HepG2 (cell line): ENCODE measurements around the gene KCNMA1. TPM values are rescaled to one million over a fixed set of nuclear protein-coding genes. Genes with fewer than 3 reads are reported as not detected.

Source experiments
- ATAC-seq: fragments of 200-7000 bp; cut with Tn5 transposase; 3 replicates; pipeline ENCODE4 v1.9.1; 2020; ENCODE audit warnings: mild to moderate bottlenecking, moderate library complexity
- BruUV-seq: library from RNA; stranded (reverse); fragments of 400-500 nt; replicated peaks from 2 replicates; lab custom pipeline; 2021; lab: Mats Ljungman, UMichigan
- CTCF ChIA-PET: fragments of 300-600 bp; formaldehyde crosslinking; extraction: SDS; loops from one replicate; lab custom pipeline; 2021; ENCODE audit warnings: low total read pairs, inconsistent platforms, low intra/inter-chr PET ratio; lab: Yijun Ruan, JAX
- POLR2A ChIA-PET: fragments of 350-600 bp; sonication (Branson Sonifier 250); formaldehyde crosslinking; loops from one replicate; lab custom pipeline; 2020; ENCODE audit warnings: antibody characterized with exemption, inconsistent platforms; lab: Yijun Ruan, JAX
- DNase-seq: peaks from one replicate; pipeline ENCODE4 v3.0.0-alpha.2; 2015; ENCODE audit warnings: low spot score
- FAIRE-seq: peaks from 3 replicates; lab custom pipeline; 2011; peaks lifted over from hg19 to GRCh38; lab: Jason Lieb, UNC
- H2AFZ ChIP-seq: one replicate; pipeline ENCODE4 v1.6.1; 2011; ENCODE audit warnings: low read length, inconsistent platforms
- H3K27ac ChIP-seq: fragments of 300-600 bp; 3 replicates; pipeline ENCODE4 v1.8.0; 2011; ENCODE audit warnings: mixed run types, mild to moderate bottlenecking, mixed read lengths, low read length, inconsistent platforms; ENCODE audit not compliant: insufficient read depth; ENCODE audit errors: extremely low read length
- H3K27me3 ChIP-seq, 2 experiments: fragments of 200-600 bp in 1 of 2; 2 replicates in 1 of 2; 3 replicates in 1 of 2; pipeline versions ENCODE4 v1.6.0 to v1.8.0; 2011; ENCODE audit warnings: low read length in 2 of 2, mild to moderate bottlenecking in 2 of 2, moderate library complexity in 2 of 2, inconsistent platforms in 1 of 2; ENCODE audit not compliant: insufficient read depth in 2 of 2, control insufficient read depth in 1 of 2
- H3K36me3 ChIP-seq, 2 experiments: fragments of 200-600 bp in 1 of 2; replicated peaks in 1 of 2; 2 replicates in 1 of 2; 3 replicates in 1 of 2; pipeline versions ENCODE4 v1.5.1 to v1.8.0; 2011; ENCODE audit warnings: low read length in 2 of 2, inconsistent platforms in 1 of 2; ENCODE audit not compliant: insufficient read depth in 2 of 2, control insufficient read depth in 1 of 2
- H3K4me1 ChIP-seq: 2 replicates; pipeline ENCODE4 v1.5.1; 2012; ENCODE audit warnings: low read length, inconsistent platforms; ENCODE audit not compliant: insufficient read depth
- H3K4me2 ChIP-seq: 2 replicates; pipeline ENCODE4 v1.6.0; 2011; ENCODE audit warnings: low read depth, low read length, inconsistent platforms
- H3K4me3 ChIP-seq, 3 experiments: fragments of 200-600 bp in 1 of 3; sonication (generic), shearing (Covaris generic) in 1 of 3; replicated peaks in 1 of 3; 2 replicates each; pipeline ENCODE4 v1.5.1; 2011 to 2016; ENCODE audit warnings: low read length in 3 of 3, inconsistent platforms in 2 of 3, low read depth in 2 of 3, mild to moderate bottlenecking in 2 of 3, control low read depth in 1 of 3, mixed read lengths in 1 of 3; ENCODE audit not compliant: insufficient read depth in 1 of 3
- H3K79me2 ChIP-seq: one replicate; pipeline ENCODE4 v1.6.1; 2011; ENCODE audit warnings: low read length, inconsistent platforms; ENCODE audit not compliant: insufficient read depth
- H3K9ac ChIP-seq: 2 replicates; pipeline ENCODE4 v1.6.0; 2011; ENCODE audit warnings: mild to moderate bottlenecking, low read depth, low read length, inconsistent platforms; ENCODE audit not compliant: insufficient read depth
- H3K9me3 ChIP-seq: 2 replicates; pipeline ENCODE4 v1.5.1; 2012; ENCODE audit warnings: mild to moderate bottlenecking, low read length
- H4K20me1 ChIP-seq: 2 replicates; pipeline ENCODE4 v1.6.0; 2011; ENCODE audit warnings: inconsistent platforms, mild to moderate bottlenecking, low read length, moderate library complexity; ENCODE audit not compliant: insufficient read depth
- EEA1 ChIP-seq: sonication (generic); formaldehyde crosslinking; IDR thresholded peaks from 2 replicates; pipeline ENCODE4 v1.5.1; 2020; ENCODE audit warnings: mild to moderate bottlenecking, missing genetic modification reagents, borderline replicate concordance
- HNF4G ChIP-seq, 2 experiments: sonication (generic) in 1 of 2; formaldehyde crosslinking in 1 of 2; IDR thresholded peaks; 2 replicates each; pipeline versions ENCODE4 v1.4.0 to v1.6.1; 2011 to 2020; ENCODE audit warnings: borderline replicate concordance in 2 of 2, low read depth in 2 of 2, mild to moderate bottlenecking in 2 of 2, low read length in 1 of 2, missing genetic modification reagents in 1 of 2, moderate library complexity in 1 of 2
- NFATC3 ChIP-seq: sonication (generic); formaldehyde crosslinking; IDR thresholded peaks from 2 replicates; pipeline ENCODE4 v1.5.1; 2020; ENCODE audit warnings: mild to moderate bottlenecking, missing genetic modification reagents
- PTBP1 ChIP-seq: fragments of 200-400 bp; formaldehyde crosslinking; IDR thresholded peaks from 2 replicates; pipeline ENCODE4 v1.6.1; 2018; ENCODE audit warnings: low read length, low read depth; ENCODE audit not compliant: poor library complexity, severe bottlenecking
- STAG1 ChIP-seq: sonication (generic); formaldehyde crosslinking; IDR thresholded peaks from 2 replicates; pipeline ENCODE4 v1.4.0; 2020; ENCODE audit warnings: missing genetic modification reagents
- TBP ChIP-seq: sonication (generic); formaldehyde crosslinking; IDR thresholded peaks from 2 replicates; pipeline ENCODE4 v1.5.0; 2020; ENCODE audit warnings: missing genetic modification reagents
- ZNF160 ChIP-seq: sonication (generic); formaldehyde crosslinking; IDR thresholded peaks from 2 replicates; pipeline ENCODE4 v1.8.0; 2022; ENCODE audit warnings: mild to moderate bottlenecking, inconsistent platforms, missing genetic modification reagents
- ZNF326 ChIP-seq: sonication (generic); formaldehyde crosslinking; IDR thresholded peaks from 2 replicates; pipeline ENCODE4 v1.4.0; 2020; ENCODE audit warnings: missing genetic modification reagents, borderline replicate concordance
- ZNF629 ChIP-seq: sonication (generic); formaldehyde crosslinking; conservative IDR thresholded peaks from 2 replicates; pipeline ENCODE4 v1.5.0; 2020; ENCODE audit warnings: missing genetic modification reagents
- ZNF83 ChIP-seq: sonication (generic); formaldehyde crosslinking; IDR thresholded peaks from 2 replicates; pipeline ENCODE4 v1.4.0; 2020; ENCODE audit warnings: missing genetic modification reagents, mild to moderate bottlenecking, borderline replicate concordance
- WGBS: methylation state at CpG from one replicate; pipeline ENCODE4 v1.1.6; 2017; ENCODE audit warnings: low lambda C conversion rate; 5-methylcytosine and 5-hydroxymethylcytosine counted together
- in situ Hi-C: cut with HindIII; loops from 2 replicates; pipeline ENCODE4 v1.10.0; 2017; ENCODE audit warnings: low pct_unique_long_range_greater_than_20kb; ENCODE audit not compliant: extremely low pct_ligation_motif_present
- intact Hi-C: fragments of 100-400 bp; cut with micrococcal nuclease; formaldehyde crosslinking; loops from one replicate; pipeline ENCODE4 v1.10.0; 2022; ENCODE audit not compliant: unreplicated experiment
- polyA plus RNA-seq, 8 experiments: library from polyadenylated mRNA; depleted of rRNA in 3 of 8; stranded (reverse) in 7 of 8; unstranded in 1 of 8; fragments of >200 nt; fragmentation: Illumina TruSeq in 4 of 8; extraction: Trizol in 4 of 8; gene quantifications; 2 replicates each; pipeline versions ENCODE4 v1.2.1 to v1.2.3, GENCODE V29; 2011 to 2016; ENCODE audit warnings: low read depth in 4 of 8, missing spikeins in 1 of 8, mixed read lengths in 1 of 8; ENCODE audit not compliant: insufficient read depth in 1 of 8
- total RNA-seq, 5 experiments: library from RNA; depleted of rRNA; stranded (reverse); fragments of >200 nt; fragmentation: Illumina TruSeq; extraction: Trizol; gene quantifications; 2 replicates each; pipeline ENCODE4 v1.2.3, GENCODE V29; 2016; ENCODE audit warnings: low read depth in 1 of 5
- TF ChIP-seq, protein P1 (sequence below): IDR thresholded peaks from 2 replicates; pipeline ENCODE4 v1.6.1; 2012; ENCODE audit warnings: inconsistent platforms

The KCNMA1 gene
- total and polyA plus RNA-seq, 2 of the 13 experiments (the other 11 are each of a cell fraction or from before 2014, with no cell fraction given), result 0.02 TPM; not detected in 1

DNA sequence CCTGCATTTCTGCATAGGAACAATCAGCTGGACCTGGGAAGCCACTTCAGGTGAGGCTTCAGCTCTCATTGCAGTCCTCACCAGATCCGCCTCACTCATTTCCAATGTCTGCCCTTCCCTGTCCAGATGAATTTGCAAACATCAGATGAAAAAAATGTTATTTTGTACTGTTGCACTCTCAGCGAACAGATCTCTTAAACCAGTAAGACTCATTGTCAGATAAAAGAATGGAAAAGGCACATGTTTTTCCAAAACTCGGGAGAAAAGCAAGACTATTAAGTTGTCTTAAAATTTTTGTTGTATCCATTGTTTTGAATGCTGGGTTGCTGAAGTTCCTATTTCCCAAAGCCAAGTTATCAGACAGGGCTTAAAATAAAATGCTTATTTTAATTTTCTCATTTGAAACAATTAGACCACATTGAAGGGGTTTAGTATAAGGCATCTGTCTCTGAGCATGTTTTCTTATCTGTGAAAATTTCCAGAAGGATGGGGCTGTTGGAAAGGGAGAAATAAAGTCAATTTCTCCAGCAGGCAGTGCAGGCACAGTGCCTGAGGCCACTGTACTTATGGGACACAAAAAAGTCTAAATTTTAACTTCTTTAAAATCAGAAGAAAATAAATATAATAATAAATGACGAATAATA lies 396.8 kb downstream of the KCNMA1 start:
- Histone ChIP-seq H3K9me3 (no peaks in the 10 kb centered on the region), H2AFZ (no peak overlapping the region), H3K4me1 (no peaks in the 10 kb centered on the region), H3K36me3 (no peaks in the 10 kb centered on the region), H3K79me2 (no peaks in the 10 kb centered on the region), H3K4me2 (no peak overlapping the region), H4K20me1 (no peaks in the 10 kb centered on the region), H3K27me3 (0 out of 5 replicates have a peak, but pooled peaks cover 0 to 4% of the 10 kb centered on the region in 2 experiments), H3K27ac (no peak overlapping the region), H3K4me3 (no peak overlapping the region), H3K9ac (no peak overlapping the region)
- BruUV-seq, result no TSS peak
- in situ Hi-C loops (no loop called here), intact Hi-C loops (no loop called here)
- FAIRE-seq (no peak), DNase-seq (no peak), ATAC-seq (no peak)
- CTCF ChIA-PET, result no interaction called here
- TF ChIP-seq NFATC3 (CRISPR knock-in tag) (no peak), STAG1 (no peak), PTBP1 (no peak), TBP (CRISPR knock-in tag) (no peak), ZNF160 (CRISPR knock-in tag) (no peak), ZNF83 (CRISPR knock-in tag) (no peak), ZNF629 (CRISPR knock-in tag) (no peak), HNF4G (IDR thresholded peaks at IDR 0.05; ENCODE audit: borderline replicate concordance, low read depth, low read length) (no peak), HNF4G (CRISPR knock-in tag; IDR thresholded peaks at IDR 0.05; ENCODE audit: borderline replicate concordance, low read depth) (no peak), ZNF326 (no peak), EEA1 (CRISPR knock-in tag) (no peak)
- TF ChIP-seq, protein P1, sequence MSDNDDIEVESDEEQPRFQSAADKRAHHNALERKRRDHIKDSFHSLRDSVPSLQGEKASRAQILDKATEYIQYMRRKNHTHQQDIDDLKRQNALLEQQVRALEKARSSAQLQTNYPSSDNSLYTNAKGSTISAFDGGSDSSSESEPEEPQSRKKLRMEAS, result no peak
- 20% methylated on average over 4 of the region's 4 CpGs for WGBS
- POLR2A ChIA-PET, result no interaction called here
